K562 (cell line): ENCODE measurements around the gene TMEM141. TPM values are rescaled to one million over a fixed set of nuclear protein-coding genes. Genes with fewer than 3 reads are reported as not detected.

Experiments
- DACH1 ChIP-seq: fragments of 450-650 bp; IDR thresholded peaks from 2 replicates; pipeline ENCODE4 v1.6.1; 2018; ENCODE audit not compliant: partially characterized antibody
- DDX20 ChIP-seq: fragments of 450-650 bp; IDR thresholded peaks from 2 replicates; pipeline ENCODE4 v1.6.1; 2016; ENCODE audit warnings: missing genetic modification characterization, low read depth, mild to moderate bottlenecking, missing compliant biosample characterization, moderate library complexity
- FOXA3 ChIP-seq, 2 experiments: fragments of 450-650 bp in 1 of 2; sonication (generic) in 1 of 2; formaldehyde crosslinking; IDR thresholded peaks in 1 of 2; conservative IDR thresholded peaks in 1 of 2; 2 replicates each; pipeline versions ENCODE4 v1.4.0 to v1.8.0; 2020 to 2022; ENCODE audit warnings: mild to moderate bottlenecking in 2 of 2, missing genetic modification reagents in 1 of 2
- KLF16 ChIP-seq: IDR thresholded peaks from 2 replicates; pipeline ENCODE4 v1.6.1; 2016; ENCODE audit warnings: antibody characterized with exemption
- MXI1 ChIP-seq: IDR thresholded peaks from 2 replicates; pipeline ENCODE4 v1.6.1; 2011; ENCODE audit warnings: low read depth, mild to moderate bottlenecking, improper control_type of control experiment, low read length
- NONO ChIP-seq, 2 experiments: fragments of 200-400 bp in 1 of 2; fragments of 450-650 bp in 1 of 2; formaldehyde crosslinking in 1 of 2; IDR thresholded peaks; 2 replicates each; pipeline ENCODE4 v1.6.1; 2017; ENCODE audit warnings: low read depth in 2 of 2, mild to moderate bottlenecking in 2 of 2, moderate library complexity in 2 of 2, low read length in 1 of 2
- PHF21A ChIP-seq: fragments of 450-650 bp; IDR thresholded peaks from 2 replicates; pipeline ENCODE4 v1.6.1; 2017; ENCODE audit warnings: low read depth, borderline replicate concordance
- XRCC5 ChIP-seq: fragments of 200-400 bp; formaldehyde crosslinking; IDR thresholded peaks from 2 replicates; pipeline ENCODE4 v1.6.1; 2017; ENCODE audit warnings: low read depth, mild to moderate bottlenecking, low read length
- ZNF695 ChIP-seq: fragments of 450-650 bp; formaldehyde crosslinking; IDR thresholded peaks from 2 replicates; pipeline ENCODE4 v1.4.0; 2020; ENCODE audit warnings: mild to moderate bottlenecking, moderate library complexity
- ZNF76 ChIP-seq: fragments of 250-450 bp; sonication (Bioruptor Pico); IDR thresholded peaks from 2 replicates; pipeline ENCODE4 v1.4.0; 2020; ENCODE audit warnings: mild to moderate bottlenecking, moderate library complexity, borderline replicate concordance
- ZNF830 ChIP-seq: fragments of 250-450 bp; sonication (Bioruptor Pico); IDR thresholded peaks from 2 replicates; pipeline ENCODE4 v1.5.0; 2021; ENCODE audit warnings: mild to moderate bottlenecking
- polyA plus RNA-seq, 8 experiments: library from polyadenylated mRNA; depleted of rRNA in 4 of 8; stranded (reverse) in 5 of 8; unstranded in 3 of 8; fragments of >200 nt; fragmentation: Nextera tagmentation in 2 of 8; fragmentation: Illumina TruSeq in 1 of 8; extraction: Ambion mirVana in 2 of 8; extraction: Trizol in 1 of 8; gene quantifications; 2 replicates each; pipeline versions ENCODE4 v1.2.1 to v1.2.3, GENCODE V29; 2011 to 2014; ENCODE audit warnings: inconsistent platforms in 1 of 8, missing spikeins in 1 of 8
- total RNA-seq, 7 experiments: library from RNA; depleted of rRNA in 6 of 7; stranded (reverse); fragments of >200 nt in 6 of 7; fragmentation: Illumina TruSeq in 2 of 7; extraction: Trizol in 2 of 7; gene quantifications; 2 replicates each; pipeline versions ENCODE4 v1.2.1 to v1.2.3, GENCODE V29; 2011 to 2021; ENCODE audit warnings: low replicate concordance in 1 of 7
- TF ChIP-seq, protein P1 (sequence below), 2 experiments: IDR thresholded peaks; 2 replicates each; pipeline ENCODE4 v1.6.1; 2012; ENCODE audit warnings: improper control_type of control experiment in 2 of 2, low read depth in 2 of 2, low read length in 2 of 2, borderline replicate concordance in 1 of 2
- TF ChIP-seq, protein P2 (sequence below): fragments of 150-350 bp; conservative IDR thresholded peaks from 2 replicates; pipeline ENCODE4 v1.6.1; 2014; ENCODE audit warnings: low read length
- TF ChIP-seq, protein P3 (sequence below): sonication (generic); formaldehyde crosslinking; IDR thresholded peaks from 2 replicates; pipeline ENCODE4 v1.8.0; 2022; ENCODE audit warnings: mild to moderate bottlenecking, low read depth, missing genetic modification reagents
- TF ChIP-seq, protein P4 (sequence below): fragments of 250-450 bp; sonication (Bioruptor Pico); IDR thresholded peaks from 2 replicates; pipeline ENCODE4 v1.8.0; 2022; ENCODE audit warnings: inconsistent platforms

The TMEM141 gene
- total and polyA plus RNA-seq, 9 of the 15 experiments (the other 6 are each of a cell fraction or from before 2014, with no cell fraction given), result 21.5 to 123 (median 74.8) TPM

DNA sequence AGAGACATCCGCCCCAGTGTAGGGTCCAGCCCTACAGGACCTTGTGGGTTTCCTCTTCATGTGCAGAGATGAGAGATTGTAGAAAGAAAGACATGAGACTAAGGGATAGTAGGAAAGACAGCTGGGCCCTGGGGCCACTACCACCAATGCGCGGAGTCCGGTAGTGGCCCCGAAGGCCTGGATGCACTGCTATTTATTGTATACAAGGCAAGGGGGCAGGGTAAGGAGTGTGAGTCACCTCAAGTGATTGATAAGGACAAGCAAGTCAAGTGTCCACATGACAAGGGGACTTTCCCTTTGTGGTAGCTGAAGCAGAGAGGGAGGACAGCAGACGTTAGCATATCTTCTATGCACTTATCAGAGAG, 6.2 kb upstream of the TMEM141 start (continued):
- no peak for TF ChIP-seq XRCC5
- TF ChIP-seq, protein P1, sequence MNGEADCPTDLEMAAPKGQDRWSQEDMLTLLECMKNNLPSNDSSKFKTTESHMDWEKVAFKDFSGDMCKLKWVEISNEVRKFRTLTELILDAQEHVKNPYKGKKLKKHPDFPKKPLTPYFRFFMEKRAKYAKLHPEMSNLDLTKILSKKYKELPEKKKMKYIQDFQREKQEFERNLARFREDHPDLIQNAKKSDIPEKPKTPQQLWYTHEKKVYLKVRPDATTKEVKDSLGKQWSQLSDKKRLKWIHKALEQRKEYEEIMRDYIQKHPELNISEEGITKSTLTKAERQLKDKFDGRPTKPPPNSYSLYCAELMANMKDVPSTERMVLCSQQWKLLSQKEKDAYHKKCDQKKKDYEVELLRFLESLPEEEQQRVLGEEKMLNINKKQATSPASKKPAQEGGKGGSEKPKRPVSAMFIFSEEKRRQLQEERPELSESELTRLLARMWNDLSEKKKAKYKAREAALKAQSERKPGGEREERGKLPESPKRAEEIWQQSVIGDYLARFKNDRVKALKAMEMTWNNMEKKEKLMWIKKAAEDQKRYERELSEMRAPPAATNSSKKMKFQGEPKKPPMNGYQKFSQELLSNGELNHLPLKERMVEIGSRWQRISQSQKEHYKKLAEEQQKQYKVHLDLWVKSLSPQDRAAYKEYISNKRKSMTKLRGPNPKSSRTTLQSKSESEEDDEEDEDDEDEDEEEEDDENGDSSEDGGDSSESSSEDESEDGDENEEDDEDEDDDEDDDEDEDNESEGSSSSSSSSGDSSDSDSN (IDR thresholded peaks at IDR 0.05; ENCODE audit: borderline replicate concordance in 1 of 2, low read depth in 2 of 2, low read length in 2 of 2), result no peak
- TF ChIP-seq KLF16, result peak; percentile 15; the same call in 1 of the 2 replicates
- no peak for TF ChIP-seq NONO (IDR thresholded peaks at IDR 0.05; ENCODE audit: low read depth in 2 of 2, low read length in 1 of 2)
- no peak for TF ChIP-seq DDX20 (tag)
- TF ChIP-seq ZNF76 (CRISPR knock-in tag), result no peak
- TF ChIP-seq, protein P2, sequence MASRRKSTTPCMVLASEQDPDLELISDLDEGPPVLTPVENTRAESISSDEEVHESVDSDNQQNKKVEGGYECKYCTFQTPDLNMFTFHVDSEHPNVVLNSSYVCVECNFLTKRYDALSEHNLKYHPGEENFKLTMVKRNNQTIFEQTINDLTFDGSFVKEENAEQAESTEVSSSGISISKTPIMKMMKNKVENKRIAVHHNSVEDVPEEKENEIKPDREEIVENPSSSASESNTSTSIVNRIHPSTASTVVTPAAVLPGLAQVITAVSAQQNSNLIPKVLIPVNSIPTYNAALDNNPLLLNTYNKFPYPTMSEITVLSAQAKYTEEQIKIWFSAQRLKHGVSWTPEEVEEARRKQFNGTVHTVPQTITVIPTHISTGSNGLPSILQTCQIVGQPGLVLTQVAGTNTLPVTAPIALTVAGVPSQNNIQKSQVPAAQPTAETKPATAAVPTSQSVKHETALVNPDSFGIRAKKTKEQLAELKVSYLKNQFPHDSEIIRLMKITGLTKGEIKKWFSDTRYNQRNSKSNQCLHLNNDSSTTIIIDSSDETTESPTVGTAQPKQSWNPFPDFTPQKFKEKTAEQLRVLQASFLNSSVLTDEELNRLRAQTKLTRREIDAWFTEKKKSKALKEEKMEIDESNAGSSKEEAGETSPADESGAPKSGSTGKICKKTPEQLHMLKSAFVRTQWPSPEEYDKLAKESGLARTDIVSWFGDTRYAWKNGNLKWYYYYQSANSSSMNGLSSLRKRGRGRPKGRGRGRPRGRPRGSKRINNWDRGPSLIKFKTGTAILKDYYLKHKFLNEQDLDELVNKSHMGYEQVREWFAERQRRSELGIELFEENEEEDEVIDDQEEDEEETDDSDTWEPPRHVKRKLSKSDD, result no peak
- TF ChIP-seq ZNF695, result no peak
- TF ChIP-seq, protein P3, sequence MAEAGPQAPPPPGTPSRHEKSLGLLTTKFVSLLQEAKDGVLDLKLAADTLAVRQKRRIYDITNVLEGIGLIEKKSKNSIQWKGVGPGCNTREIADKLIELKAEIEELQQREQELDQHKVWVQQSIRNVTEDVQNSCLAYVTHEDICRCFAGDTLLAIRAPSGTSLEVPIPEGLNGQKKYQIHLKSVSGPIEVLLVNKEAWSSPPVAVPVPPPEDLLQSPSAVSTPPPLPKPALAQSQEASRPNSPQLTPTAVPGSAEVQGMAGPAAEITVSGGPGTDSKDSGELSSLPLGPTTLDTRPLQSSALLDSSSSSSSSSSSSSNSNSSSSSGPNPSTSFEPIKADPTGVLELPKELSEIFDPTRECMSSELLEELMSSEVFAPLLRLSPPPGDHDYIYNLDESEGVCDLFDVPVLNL (CRISPR knock-in tag), result no peak
- no peak for TF ChIP-seq DACH1
- no peak for TF ChIP-seq FOXA3 (CRISPR knock-in tag; conservative IDR thresholded peaks at IDR 0.05 in 1 of 2, IDR thresholded peaks at IDR 0.05 in 1 of 2)
- no peak for TF ChIP-seq ZNF830 (CRISPR knock-in tag)
- no peak for TF ChIP-seq MXI1
- TF ChIP-seq, protein P4, sequence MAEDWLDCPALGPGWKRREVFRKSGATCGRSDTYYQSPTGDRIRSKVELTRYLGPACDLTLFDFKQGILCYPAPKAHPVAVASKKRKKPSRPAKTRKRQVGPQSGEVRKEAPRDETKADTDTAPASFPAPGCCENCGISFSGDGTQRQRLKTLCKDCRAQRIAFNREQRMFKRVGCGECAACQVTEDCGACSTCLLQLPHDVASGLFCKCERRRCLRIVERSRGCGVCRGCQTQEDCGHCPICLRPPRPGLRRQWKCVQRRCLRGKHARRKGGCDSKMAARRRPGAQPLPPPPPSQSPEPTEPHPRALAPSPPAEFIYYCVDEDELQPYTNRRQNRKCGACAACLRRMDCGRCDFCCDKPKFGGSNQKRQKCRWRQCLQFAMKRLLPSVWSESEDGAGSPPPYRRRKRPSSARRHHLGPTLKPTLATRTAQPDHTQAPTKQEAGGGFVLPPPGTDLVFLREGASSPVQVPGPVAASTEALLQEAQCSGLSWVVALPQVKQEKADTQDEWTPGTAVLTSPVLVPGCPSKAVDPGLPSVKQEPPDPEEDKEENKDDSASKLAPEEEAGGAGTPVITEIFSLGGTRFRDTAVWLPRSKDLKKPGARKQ (CRISPR knock-in tag), result no peak
- TF ChIP-seq PHF21A, result no peak
